Panc1 (cell line): Measurements from ENCODE around the gene NIPA2. TPM values are rescaled to one million over a fixed set of nuclear protein-coding genes. Genes with fewer than 3 reads are reported as not detected.

Experiments used
- ATAC-seq: fragments of 200-7000 bp; cut with Tn5 transposase; 2 replicates; pipeline ENCODE4 v1.9.1; 2020; ENCODE audit warnings: mild to moderate bottlenecking, moderate library complexity
- BruUV-seq: library from RNA; stranded (reverse); fragments of 400-500 nt; replicated peaks from 2 replicates; lab custom pipeline; 2021; lab: Mats Ljungman, UMichigan
- CTCF ChIA-PET: fragments of 300-600 bp; sonication (Branson Sonifier 250); formaldehyde crosslinking; loops from one replicate; lab custom pipeline; 2022; ENCODE audit warnings: antibody characterized with exemption; lab: Charles Lee
- POLR2A ChIA-PET: fragments of 300-600 bp; sonication (Branson Sonifier 250); formaldehyde crosslinking; loops from one replicate; lab custom pipeline; 2022; ENCODE audit warnings: antibody characterized with exemption; lab: Charles Lee
- DNase-seq: peaks from one replicate; pipeline ENCODE4 v3.0.0-alpha.2; 2010; ENCODE audit warnings: low read depth, low spot score
- H3K27ac ChIP-seq: 2 replicates; pipeline ENCODE4 v1.5.1; 2011; ENCODE audit warnings: mild to moderate bottlenecking, low read length, inconsistent platforms
- H3K27me3 ChIP-seq: fragments of 200-500 bp; sonication (Bioruptor generic); 2 replicates; pipeline ENCODE4 v1.6.0; 2014; ENCODE audit warnings: low read length, inconsistent platforms; ENCODE audit not compliant: control insufficient read depth, insufficient read depth
- H3K36me3 ChIP-seq: fragments of 200-500 bp; sonication (Bioruptor generic); 2 replicates; pipeline ENCODE4 v1.5.1; 2014; ENCODE audit warnings: inconsistent platforms, mild to moderate bottlenecking, low read length, moderate library complexity; ENCODE audit not compliant: control insufficient read depth, insufficient read depth
- H3K4me1 ChIP-seq: 2 replicates; pipeline ENCODE4 v1.5.1; 2011; ENCODE audit warnings: inconsistent platforms, mild to moderate bottlenecking, low read length, moderate library complexity; ENCODE audit not compliant: control insufficient read depth, insufficient read depth
- H3K4me3 ChIP-seq, 2 experiments: 2 replicates each; pipeline ENCODE4 v1.5.1; 2011 to 2012; ENCODE audit warnings: low read depth in 2 of 2, low read length in 2 of 2, mild to moderate bottlenecking in 2 of 2, inconsistent platforms in 1 of 2, moderate library complexity in 1 of 2
- H3K9me3 ChIP-seq: fragments of 200-500 bp; sonication (Bioruptor generic); 2 replicates; pipeline ENCODE4 v1.5.1; 2014; ENCODE audit warnings: low read depth, mild to moderate bottlenecking, inconsistent platforms, low read length, moderate library complexity; ENCODE audit not compliant: control insufficient read depth, insufficient read depth
- POLR2AphosphoS5 ChIP-seq: IDR thresholded peaks from 2 replicates; pipeline ENCODE4 v1.6.1; 2012; ENCODE audit warnings: mild to moderate bottlenecking, low read depth, low read length, moderate library complexity
- REST ChIP-seq, 2 experiments: IDR thresholded peaks; 2 replicates each; pipeline ENCODE4 v1.6.1; 2011 to 2012; ENCODE audit warnings: low read depth in 2 of 2, control low read depth in 1 of 2, low read length in 1 of 2, mild to moderate bottlenecking in 1 of 2, moderate library complexity in 1 of 2; ENCODE audit not compliant: insufficient read depth in 1 of 2
- SIN3A ChIP-seq: IDR thresholded peaks from 2 replicates; pipeline ENCODE4 v1.6.1; 2012; ENCODE audit warnings: low read depth, mild to moderate bottlenecking, low read length, moderate library complexity, borderline replicate concordance; ENCODE audit not compliant: insufficient read depth
- TCF7L2 ChIP-seq: IDR thresholded peaks from 2 replicates; pipeline ENCODE4 v1.6.1; 2011; ENCODE audit warnings: mild to moderate bottlenecking, low read depth, low read length, inconsistent platforms
- in situ Hi-C: cut with HindIII; loops from 2 replicates; pipeline ENCODE4 v1.10.0; 2016; ENCODE audit warnings: low sequenced_read_pairs, low pct_unique_long_range_greater_than_20kb
- intact Hi-C: fragments of 100-400 bp; cut with micrococcal nuclease; formaldehyde crosslinking; loops from one replicate; pipeline ENCODE4 v1.10.0; 2022; ENCODE audit not compliant: unreplicated experiment
- total RNA-seq: library from RNA; stranded (reverse); gene quantifications from one replicate; pipeline ENCODE4 v1.2.1, GENCODE V29; 2021; ENCODE audit not compliant: unreplicated experiment
- TF ChIP-seq, protein P1 (sequence below): fragments of 450-650 bp; IDR thresholded peaks from 2 replicates; pipeline ENCODE4 v1.5.1; 2017; ENCODE audit warnings: mild to moderate bottlenecking

The NIPA2 gene
- total RNA-seq, 1 experiment from 2014 or later = 94.8 TPM

DNA sequence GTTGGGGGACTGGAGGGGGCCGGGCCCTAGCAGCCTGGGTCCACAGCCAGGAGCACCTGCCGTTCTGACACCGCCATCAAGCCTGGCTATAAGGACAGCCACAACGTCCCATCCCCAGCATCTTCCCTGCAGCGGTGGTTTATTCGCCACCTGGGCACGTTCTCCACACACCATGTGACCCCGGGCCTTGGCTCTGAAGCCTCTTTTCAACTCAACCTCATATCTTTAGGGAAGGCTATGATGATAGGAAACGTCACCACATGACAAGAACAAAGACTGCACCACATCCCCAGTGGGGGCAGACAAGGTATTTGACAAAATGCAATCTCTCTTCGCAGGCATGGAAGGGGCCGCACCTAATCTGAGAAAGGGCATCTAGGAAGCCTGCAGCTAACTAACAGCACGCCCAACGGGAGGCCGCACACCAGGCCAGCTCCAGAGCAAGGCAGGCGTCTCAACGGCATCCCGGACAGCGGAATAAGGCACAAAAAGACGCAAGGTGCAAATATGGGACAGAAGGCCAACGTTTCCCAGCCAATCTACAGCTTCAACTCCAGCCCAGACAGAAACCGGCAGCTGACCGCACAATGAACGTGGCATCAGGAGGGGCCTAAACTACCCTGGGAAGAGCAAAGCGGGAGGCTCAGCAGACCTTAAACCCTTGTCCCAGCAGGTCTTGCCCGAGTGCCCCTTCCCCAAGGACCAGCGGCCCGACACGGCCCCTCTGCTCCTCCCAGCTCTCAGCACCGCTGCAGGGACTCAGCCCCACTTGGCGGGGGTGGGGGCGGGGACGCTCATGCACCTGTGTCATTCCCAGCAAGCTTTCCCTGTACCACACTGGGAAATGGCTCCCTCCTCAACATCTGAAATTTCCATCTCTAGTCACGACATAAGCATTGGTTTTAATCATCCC is 41.9 kb downstream of the NIPA2 start:
- POLR2A ChIA-PET = no interaction called here
- TF ChIP-seq SIN3A (no peak), POLR2AphosphoS5 (no peak), TCF7L2 (no peak), REST (IDR thresholded peaks at IDR 0.05; ENCODE audit: insufficient read depth in 1 of 2, low read depth in 2 of 2, low read length in 1 of 2) (no peak)
- TF ChIP-seq, protein P1, sequence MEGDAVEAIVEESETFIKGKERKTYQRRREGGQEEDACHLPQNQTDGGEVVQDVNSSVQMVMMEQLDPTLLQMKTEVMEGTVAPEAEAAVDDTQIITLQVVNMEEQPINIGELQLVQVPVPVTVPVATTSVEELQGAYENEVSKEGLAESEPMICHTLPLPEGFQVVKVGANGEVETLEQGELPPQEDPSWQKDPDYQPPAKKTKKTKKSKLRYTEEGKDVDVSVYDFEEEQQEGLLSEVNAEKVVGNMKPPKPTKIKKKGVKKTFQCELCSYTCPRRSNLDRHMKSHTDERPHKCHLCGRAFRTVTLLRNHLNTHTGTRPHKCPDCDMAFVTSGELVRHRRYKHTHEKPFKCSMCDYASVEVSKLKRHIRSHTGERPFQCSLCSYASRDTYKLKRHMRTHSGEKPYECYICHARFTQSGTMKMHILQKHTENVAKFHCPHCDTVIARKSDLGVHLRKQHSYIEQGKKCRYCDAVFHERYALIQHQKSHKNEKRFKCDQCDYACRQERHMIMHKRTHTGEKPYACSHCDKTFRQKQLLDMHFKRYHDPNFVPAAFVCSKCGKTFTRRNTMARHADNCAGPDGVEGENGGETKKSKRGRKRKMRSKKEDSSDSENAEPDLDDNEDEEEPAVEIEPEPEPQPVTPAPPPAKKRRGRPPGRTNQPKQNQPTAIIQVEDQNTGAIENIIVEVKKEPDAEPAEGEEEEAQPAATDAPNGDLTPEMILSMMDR = no peak
- BruUV-seq = no TSS peak
- H3K36me3 ChIP-seq = peaks cover 4% of the 10 kb centered on the region
- ATAC-seq (no peak), DNase-seq (no peak)
- H3K27ac ChIP-seq = no peak overlapping the region
- no peaks in the 10 kb centered on the region for H3K9me3 ChIP-seq
- intact Hi-C loops (no loop called here), in situ Hi-C loops (no loop called here)
- H3K4me1 ChIP-seq = no peaks in the 10 kb centered on the region
- H3K27me3 ChIP-seq = no peaks in the 10 kb centered on the region
- CTCF ChIA-PET = no interaction called here
- H3K4me3 ChIP-seq = no peak overlapping the region

GRCh38 chr15:22880981-22881738 is 42.7 kb downstream of the NIPA2 start:
- DNase-seq (no peak), ATAC-seq (no peak)
- no peaks in the 10 kb centered on the region for H3K27me3 ChIP-seq
- intact Hi-C loops = no loop called here
- TF ChIP-seq REST (IDR thresholded peaks at IDR 0.05; ENCODE audit: insufficient read depth in 1 of 2, low read depth in 2 of 2, low read length in 1 of 2) (no peak), TCF7L2 (no peak), SIN3A (no peak), POLR2AphosphoS5 (no peak)
- TF ChIP-seq, protein P1 = no peak
- H3K9me3 ChIP-seq = no peaks in the 10 kb centered on the region
- no peaks in the 10 kb centered on the region for H3K4me1 ChIP-seq
- ChIA-PET CTCF (no interaction called here), POLR2A (no interaction called here)
- no peak overlapping the region for H3K4me3 ChIP-seq
- BruUV-seq = no TSS peak
- H3K36me3 ChIP-seq = peaks cover 4% of the 10 kb centered on the region
- H3K27ac ChIP-seq = no peak overlapping the region
- in situ Hi-C loops = no loop called here
